Endothelial cell of hepatic sinusoid (primary cell): Measurements from ENCODE around the gene SCFD2.
"Not testable (repeated sequence)": the region's sequence is repeated elsewhere in the genome, so short reads cannot be mapped to it uniquely, and the experiment has no call there.

Experiments used
- in situ Hi-C: cut with HindIII; loops from 2 replicates; pipeline ENCODE4 v1.10.0; 2017; ENCODE audit warnings: low sequenced_read_pairs

SCFD2 gene

DNA sequence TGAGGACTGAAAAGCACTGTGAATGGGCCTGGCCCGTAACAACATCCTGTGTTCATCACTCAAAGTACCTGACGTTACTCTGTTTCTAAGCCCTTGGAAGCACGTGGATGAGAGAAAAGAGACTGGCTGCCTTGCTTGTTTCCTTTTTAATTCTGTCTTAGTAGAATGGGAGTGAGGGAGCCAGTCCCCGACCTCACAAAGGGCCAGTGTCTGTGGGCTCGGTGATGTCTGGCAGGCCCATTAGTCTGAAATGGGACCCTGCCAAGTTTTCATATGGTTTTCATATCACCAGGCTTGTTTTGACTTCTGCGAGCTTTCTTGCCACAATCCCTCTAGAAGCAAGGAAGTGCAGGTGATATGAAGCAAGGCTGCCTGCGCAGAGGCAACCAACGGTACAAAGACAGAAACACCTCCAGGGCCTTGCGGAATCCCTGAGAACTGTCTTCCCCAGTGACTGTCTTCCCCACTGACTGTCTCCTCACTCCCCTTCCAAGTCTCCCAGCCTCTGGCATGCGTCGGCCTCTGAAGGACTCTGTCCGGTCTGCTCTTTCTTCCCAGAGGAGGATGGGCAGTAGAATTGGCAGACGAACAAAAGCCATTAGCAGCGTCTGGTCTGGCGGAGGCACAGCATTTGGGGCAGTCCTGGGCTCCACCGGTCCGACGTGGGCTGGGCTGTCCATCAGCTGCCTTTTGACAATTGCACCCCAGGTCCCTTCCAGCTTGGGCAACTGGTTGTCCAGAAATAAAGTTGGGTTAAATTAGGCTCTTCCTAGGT is 524.0 kb downstream of the SCFD2 start:
- in situ Hi-C loops: no loop called here

GRCh38 chr4:52840531-52841370 is 525.1 kb downstream of the SCFD2 start:
- in situ Hi-C loops: no loop called here

- in situ Hi-C loops: no loop called here
These were observed 526.9 kb downstream of the SCFD2 start for GRCh38 chr4:52838729-52839586.

DNA sequence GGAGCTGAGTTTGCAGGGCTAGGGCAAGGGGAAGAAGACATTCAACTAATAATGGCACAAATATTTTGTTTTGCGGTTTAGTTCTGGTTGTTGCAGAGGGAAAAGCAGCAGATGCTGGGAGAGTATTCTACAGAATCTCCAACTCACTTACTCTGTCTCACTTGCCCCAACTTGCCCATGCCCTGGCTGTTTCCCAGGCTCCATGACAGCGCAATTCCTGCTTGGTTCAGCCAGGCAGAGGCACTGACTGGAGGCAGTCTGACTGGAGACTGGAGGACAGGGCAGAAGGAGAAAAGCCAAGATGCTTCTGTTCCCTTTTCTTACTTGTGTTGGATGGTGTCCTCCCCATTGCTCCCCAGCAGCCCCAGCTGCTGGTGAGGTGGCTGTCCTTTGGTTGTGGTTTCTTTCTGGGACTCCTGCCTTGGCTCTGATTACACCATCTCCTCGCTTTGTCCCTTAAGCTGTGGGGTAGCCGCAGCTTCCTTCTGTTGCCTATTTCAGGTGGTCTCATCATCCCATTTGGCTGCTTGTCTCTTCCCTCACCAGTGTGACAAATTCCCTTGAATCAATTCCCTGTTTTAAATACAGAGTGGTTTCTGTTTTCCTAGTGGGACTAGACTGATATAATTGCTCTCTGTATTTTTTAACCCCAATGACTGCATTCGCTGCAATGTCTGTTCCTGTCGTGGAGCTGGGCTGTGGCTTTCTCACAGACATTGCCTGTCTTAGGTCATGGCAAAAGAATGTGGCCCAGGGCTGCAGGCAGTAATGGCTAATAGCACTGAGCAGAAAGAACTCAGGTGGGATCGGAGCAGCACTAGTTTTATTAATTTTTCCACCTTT is 527.9 kb downstream of the SCFD2 start:
- in situ Hi-C loops: no loop called here

DNA sequence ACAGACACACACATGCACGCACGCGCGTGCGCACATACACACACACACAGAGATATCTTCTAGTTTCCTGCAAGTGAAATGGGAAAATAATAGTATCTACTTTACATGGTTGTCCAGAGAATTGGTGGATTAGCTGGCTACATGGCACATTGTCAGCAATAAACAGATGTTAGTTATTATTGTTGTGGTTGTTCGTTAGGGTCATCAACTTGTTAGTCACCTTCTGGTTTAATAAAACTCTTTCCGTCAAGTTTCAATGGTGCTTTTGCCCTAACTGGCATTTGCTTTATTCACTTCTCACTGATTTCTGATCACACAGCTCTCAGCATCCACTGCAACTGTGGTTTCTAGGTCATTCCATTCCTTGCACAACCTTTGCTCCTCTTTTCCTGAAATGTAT is 529.2 kb downstream of the SCFD2 start:
- in situ Hi-C loops: no loop called here

GRCh38 chr4:52836120-52836519 is 529.7 kb downstream of the SCFD2 start:
- in situ Hi-C loops: no loop called here

DNA sequence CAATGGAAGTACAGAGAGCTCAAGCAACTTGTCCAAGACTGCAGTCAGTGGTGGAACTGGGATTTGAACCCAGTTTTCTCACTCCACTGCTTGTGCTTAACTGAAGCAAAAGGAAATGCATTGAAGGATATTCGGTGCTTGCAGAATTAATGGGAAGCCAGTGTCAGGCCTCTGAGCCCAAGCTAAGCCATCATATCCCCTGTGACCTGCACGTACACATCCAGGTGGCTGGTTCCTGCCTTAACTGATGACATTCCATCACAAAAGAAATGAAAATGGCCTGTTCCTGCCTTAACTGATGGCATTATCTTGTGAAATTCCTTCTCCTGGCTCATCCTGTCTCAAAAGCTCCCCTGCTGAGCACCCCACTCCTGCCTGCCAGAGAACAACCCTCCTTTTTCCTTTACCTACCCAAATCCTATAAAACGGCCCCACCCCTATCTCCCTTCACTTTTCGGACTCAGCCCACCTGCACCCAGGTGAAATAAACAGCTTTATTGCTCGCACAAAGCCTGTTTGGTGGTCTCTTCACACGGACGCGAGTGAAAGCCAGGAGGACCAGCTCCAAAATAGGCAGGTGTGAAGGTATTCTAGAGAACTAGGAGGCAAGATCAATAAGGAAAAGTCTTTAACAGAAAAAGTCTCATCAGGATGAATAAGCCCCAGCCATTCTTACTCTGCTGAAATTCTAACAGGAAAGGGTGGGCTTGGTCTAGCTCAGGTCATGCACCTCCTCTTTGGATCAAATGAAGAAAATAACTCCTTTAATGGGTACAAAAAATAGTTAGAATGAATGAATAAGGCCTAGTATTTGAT is 531.0 kb downstream of the SCFD2 start:
- in situ Hi-C loops: not testable (repeated sequence)

DNA sequence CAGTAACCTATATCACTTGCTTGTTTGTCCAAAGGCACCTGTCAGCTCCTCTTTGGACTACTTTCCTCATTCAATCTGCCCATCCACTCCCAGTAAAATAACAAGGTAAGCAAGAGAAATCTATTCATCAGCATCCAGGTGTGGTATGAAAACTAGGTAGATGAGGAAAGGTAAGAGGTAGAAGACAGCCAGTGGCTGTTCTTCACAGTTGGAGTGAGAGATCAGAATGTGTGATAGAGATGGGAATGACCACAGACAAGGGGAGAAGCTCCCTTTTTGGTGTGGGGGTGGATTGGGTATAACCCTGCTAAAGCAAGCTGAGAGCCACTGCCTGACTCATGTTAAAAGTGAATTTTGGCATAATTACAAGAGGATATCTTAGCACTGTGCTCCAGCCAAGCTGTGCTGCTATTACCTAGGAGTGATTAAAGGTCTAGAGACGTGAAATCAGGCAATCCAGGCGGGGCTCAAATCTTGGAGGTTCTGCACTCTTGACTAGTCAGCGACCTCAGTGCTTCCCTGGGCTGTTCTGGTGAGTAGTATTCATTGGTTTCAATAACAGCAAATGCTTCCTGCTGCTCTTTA is 531.8 kb downstream of the SCFD2 start:
- in situ Hi-C loops: no loop called here

GRCh38 chr4:52825460-52826090 is 540.3 kb downstream of the SCFD2 start:
- in situ Hi-C loops: no loop called here

GRCh38 chr4:52824603-52825459 is 541.0 kb downstream of the SCFD2 start:
- in situ Hi-C loops: loop anchor here (5.0 kb wide), 1 partner anchor 43 kb away; no protein-coding TSS in a partner anchor

GRCh38 chr4:52824270-52824602 is 541.6 kb downstream of the SCFD2 start:
- in situ Hi-C loops: loop anchor here (5.0 kb wide), 1 partner anchor 42 kb away; no protein-coding TSS in a partner anchor

DNA sequence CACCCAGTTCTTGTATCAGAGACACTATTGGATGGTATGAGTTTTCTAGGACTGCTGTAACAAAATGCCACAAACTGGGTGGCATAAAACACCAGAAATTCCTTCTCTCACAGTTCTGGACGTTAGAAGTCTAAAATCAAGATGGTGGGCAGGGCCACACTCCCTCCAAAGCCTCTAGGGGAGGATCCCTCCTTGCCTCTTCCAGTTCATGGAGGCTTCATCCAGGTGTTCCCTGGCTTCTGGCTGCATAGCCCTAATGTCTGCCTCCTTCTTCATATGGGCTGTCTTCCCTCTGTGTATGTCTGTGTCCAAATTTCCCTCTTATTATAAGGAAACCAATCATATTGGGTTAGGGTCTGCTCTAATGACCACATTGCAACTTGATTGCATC is 542.2 kb downstream of the SCFD2 start:
- in situ Hi-C loops: loop anchor here (5.0 kb wide), 1 partner anchor 41 kb away; no protein-coding TSS in a partner anchor
